MG63 (cell line): ENCODE results near the gene ABR. TPM values are rescaled to one million over a fixed set of nuclear protein-coding genes. Genes with fewer than 3 reads are reported as not detected.
"Not testable (repeated sequence)": the region's sequence is repeated elsewhere in the genome, so short reads cannot be mapped to it uniquely, and the experiment has no call there.

Experiments
- DNase-seq: peaks from one replicate; pipeline ENCODE4 v3.0.0-alpha.2; 2020
- H3K27me3 ChIP-seq: fragments of 250-450 bp; sonication (Bioruptor Pico); 2 replicates; pipeline ENCODE4 v1.5.1; 2020; ENCODE audit warnings: mild to moderate bottlenecking, moderate library complexity
- H3K36me3 ChIP-seq: fragments of 250-450 bp; sonication (Bioruptor Pico); 2 replicates; pipeline ENCODE4 v1.5.1; 2020; ENCODE audit warnings: mild to moderate bottlenecking, moderate library complexity
- H3K4me3 ChIP-seq: fragments of 250-450 bp; sonication (Bioruptor Pico); 2 replicates; pipeline ENCODE4 v1.5.1; 2020; ENCODE audit warnings: mild to moderate bottlenecking, moderate library complexity
- H3K9me3 ChIP-seq: fragments of 250-450 bp; sonication (Bioruptor Pico); 2 replicates; pipeline ENCODE4 v1.5.1; 2020; ENCODE audit warnings: mild to moderate bottlenecking, moderate library complexity
- total RNA-seq: library from RNA; depleted of rRNA; stranded (reverse); fragments of >200 nt; shearing (Covaris generic); gene quantifications from 2 replicates; pipeline ENCODE4 v1.2.3, GENCODE V29; 2014; ENCODE audit warnings: low replicate concordance

Gene ABR
- total RNA-seq, 1 experiment from 2014 or later = 24.0 TPM

GRCh38 chr17:1164935-1165556 lies 14.7 kb downstream of the ABR start:
- no peak for DNase-seq
- no peak overlapping the region for H3K4me3 ChIP-seq
- H3K9me3 ChIP-seq = no peaks in the 10 kb centered on the region
- no peaks in the 10 kb centered on the region for H3K36me3 ChIP-seq
- H3K27me3 ChIP-seq = no peaks in the 10 kb centered on the region

GRCh38 chr17:1162116-1162855 lies 17.5 kb downstream of the ABR start:
- H3K27me3 ChIP-seq = no peaks in the 10 kb centered on the region
- no peak overlapping the region for H3K4me3 ChIP-seq
- H3K36me3 ChIP-seq = no peaks in the 10 kb centered on the region
- no peak for DNase-seq
- H3K9me3 ChIP-seq = no peaks in the 10 kb centered on the region

- DNase-seq = no peak
- H3K27me3 ChIP-seq = no peaks in the 10 kb centered on the region
- H3K9me3 ChIP-seq = no peaks in the 10 kb centered on the region
- H3K4me3 ChIP-seq = no peak overlapping the region
- H3K36me3 ChIP-seq = no peaks in the 10 kb centered on the region
These were observed 19.0 kb downstream of the ABR start for GRCh38 chr17:1160591-1161390.

GRCh38 chr17:1159431-1160180 lies 20.2 kb downstream of the ABR start:
- H3K4me3 ChIP-seq = no peak overlapping the region
- H3K9me3 ChIP-seq = no peaks in the 10 kb centered on the region
- DNase-seq = no peak
- no peaks in the 10 kb centered on the region for H3K36me3 ChIP-seq
- no peaks in the 10 kb centered on the region for H3K27me3 ChIP-seq

GRCh38 chr17:1158879-1159278 lies 20.9 kb downstream of the ABR start:
- H3K27me3 ChIP-seq = no peaks in the 10 kb centered on the region
- H3K9me3 ChIP-seq = no peaks in the 10 kb centered on the region
- DNase-seq = peak; percentile 23
- no peaks in the 10 kb centered on the region for H3K36me3 ChIP-seq
- H3K4me3 ChIP-seq = no peak overlapping the region

- Histone ChIP-seq H3K27me3 (no peaks in the 10 kb centered on the region), H3K4me3 (no peak overlapping the region), H3K9me3 (no peaks in the 10 kb centered on the region), H3K36me3 (no peaks in the 10 kb centered on the region)
- no peak for DNase-seq
These were observed 22.9 kb downstream of the ABR start for GRCh38 chr17:1156864-1157263.

- DNase-seq = no peak
- no peaks in the 10 kb centered on the region for H3K36me3 ChIP-seq
- H3K4me3 ChIP-seq = no peak overlapping the region
- no peaks in the 10 kb centered on the region for H3K9me3 ChIP-seq
- H3K27me3 ChIP-seq = no peaks in the 10 kb centered on the region
These were observed 25.1 kb downstream of the ABR start for GRCh38 chr17:1154704-1155103.

- Histone ChIP-seq H3K36me3 (no peaks in the 10 kb centered on the region), H3K27me3 (no peaks in the 10 kb centered on the region), H3K4me3 (no peak overlapping the region), H3K9me3 (no peaks in the 10 kb centered on the region)
- peak; percentile 65 for DNase-seq
These were observed 25.8 kb downstream of the ABR start for GRCh38 chr17:1153795-1154546.

- not testable (repeated sequence) for H3K4me3 ChIP-seq, H3K27me3 ChIP-seq, H3K9me3 ChIP-seq, H3K36me3 ChIP-seq, DNase-seq
These were observed 27.2 kb downstream of the ABR start for GRCh38 chr17:1152582-1152981.

- DNase-seq = no peak
- no peaks in the 10 kb centered on the region for H3K36me3 ChIP-seq
- H3K9me3 ChIP-seq = no peaks in the 10 kb centered on the region
- no peaks in the 10 kb centered on the region for H3K27me3 ChIP-seq
- H3K4me3 ChIP-seq = no peak overlapping the region
These were observed 28.7 kb downstream of the ABR start for GRCh38 chr17:1150863-1151600.

- Histone ChIP-seq H3K4me3 (no peak overlapping the region), H3K27me3 (no peaks in the 10 kb centered on the region), H3K9me3 (no peaks in the 10 kb centered on the region), H3K36me3 (no peaks in the 10 kb centered on the region)
- DNase-seq = no peak
These were observed 29.9 kb downstream of the ABR start for GRCh38 chr17:1149869-1150268.

- H3K9me3 ChIP-seq = no peaks in the 10 kb centered on the region
- no peaks in the 10 kb centered on the region for H3K36me3 ChIP-seq
- DNase-seq = peak; percentile 59
- no peak overlapping the region for H3K4me3 ChIP-seq
- no peaks in the 10 kb centered on the region for H3K27me3 ChIP-seq
These were observed 32.1 kb downstream of the ABR start for GRCh38 chr17:1147664-1148063.

GRCh38 chr17:1146561-1147265 lies 33.1 kb downstream of the ABR start:
- H3K27me3 ChIP-seq = no peaks in the 10 kb centered on the region
- no peaks in the 10 kb centered on the region for H3K9me3 ChIP-seq
- H3K4me3 ChIP-seq = no peak overlapping the region
- no peaks in the 10 kb centered on the region for H3K36me3 ChIP-seq
- DNase-seq = no peak

GRCh38 chr17:1145311-1145986 lies 34.3 kb downstream of the ABR start:
- no peak overlapping the region for H3K4me3 ChIP-seq
- no peak for DNase-seq

GRCh38 chr17:1144162-1144561 lies 35.6 kb downstream of the ABR start:
- H3K27me3 ChIP-seq = no peaks in the 10 kb centered on the region
- H3K36me3 ChIP-seq = no peaks in the 10 kb centered on the region
- DNase-seq = no peak
- no peak overlapping the region for H3K4me3 ChIP-seq
- no peaks in the 10 kb centered on the region for H3K9me3 ChIP-seq

More at GRCh38 chr17:1145311-1145986, 34.3 kb downstream of the ABR start:
- Histone ChIP-seq H3K9me3 (no peaks in the 10 kb centered on the region), H3K27me3 (no peaks in the 10 kb centered on the region), H3K36me3 (no peaks in the 10 kb centered on the region)
